ENCODE results near the gene EFNA3. TPM values are rescaled to one million over a fixed set of nuclear protein-coding genes. Genes with fewer than 3 reads are reported as not detected.

Gene EFNA3
- total RNA-seq, 1 experiment from 2014 or later, result 2.3 TPM

DNA sequence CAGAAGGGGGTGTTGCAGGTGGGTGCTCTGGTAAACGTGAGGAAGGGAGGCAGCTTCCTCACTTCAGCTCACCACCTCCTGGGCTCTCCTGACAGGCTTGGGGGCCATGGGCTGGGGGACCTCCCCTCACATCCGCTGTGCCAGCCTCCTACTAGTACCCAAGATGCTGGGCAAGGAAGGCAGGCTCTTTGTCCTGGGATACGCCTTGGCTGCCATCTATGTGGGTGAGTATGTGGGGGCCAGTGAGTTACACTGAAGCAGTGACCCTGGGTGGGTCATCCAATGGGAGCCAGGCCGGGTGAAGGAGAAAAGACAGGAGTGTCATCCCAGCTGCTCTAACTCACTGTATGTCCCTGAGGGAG is 39.3 kb upstream of the EFNA3 start:
- ATAC-seq, result no peak
- CTCF ChIA-PET, result interaction anchor here (0.6 kb wide), 1 partner anchor 32 kb away, joined by 3 read pairs; no protein-coding TSS in a partner anchor
- Histone ChIP-seq H3K27me3 (ENCODE audit: control insufficient read depth, insufficient read depth, low read length) (no peaks in the 10 kb centered on the region), H3K9me3 (ENCODE audit: control insufficient read depth, insufficient read depth, low read depth, low read length) (no peaks in the 10 kb centered on the region), H3K4me1 (ENCODE audit: control insufficient read depth, insufficient read depth, low read length) (no peaks in the 10 kb centered on the region), H3K4me3 (ENCODE audit: low read depth in 2 of 2, low read length in 2 of 2) (no peak overlapping the region), H3K36me3 (ENCODE audit: control insufficient read depth, insufficient read depth, low read length) (no peaks in the 10 kb centered on the region), H3K27ac (ENCODE audit: low read length) (no peak overlapping the region)
- in situ Hi-C loops (cut with HindIII; ENCODE audit: low pct_unique_long_range_greater_than_20kb, low sequenced_read_pairs), result no loop called here
- BruUV-seq (replicated peaks), result no TSS peak
- intact Hi-C loops (cut with micrococcal nuclease; ENCODE audit: unreplicated experiment), result no loop called here
- TF ChIP-seq, protein P1, sequence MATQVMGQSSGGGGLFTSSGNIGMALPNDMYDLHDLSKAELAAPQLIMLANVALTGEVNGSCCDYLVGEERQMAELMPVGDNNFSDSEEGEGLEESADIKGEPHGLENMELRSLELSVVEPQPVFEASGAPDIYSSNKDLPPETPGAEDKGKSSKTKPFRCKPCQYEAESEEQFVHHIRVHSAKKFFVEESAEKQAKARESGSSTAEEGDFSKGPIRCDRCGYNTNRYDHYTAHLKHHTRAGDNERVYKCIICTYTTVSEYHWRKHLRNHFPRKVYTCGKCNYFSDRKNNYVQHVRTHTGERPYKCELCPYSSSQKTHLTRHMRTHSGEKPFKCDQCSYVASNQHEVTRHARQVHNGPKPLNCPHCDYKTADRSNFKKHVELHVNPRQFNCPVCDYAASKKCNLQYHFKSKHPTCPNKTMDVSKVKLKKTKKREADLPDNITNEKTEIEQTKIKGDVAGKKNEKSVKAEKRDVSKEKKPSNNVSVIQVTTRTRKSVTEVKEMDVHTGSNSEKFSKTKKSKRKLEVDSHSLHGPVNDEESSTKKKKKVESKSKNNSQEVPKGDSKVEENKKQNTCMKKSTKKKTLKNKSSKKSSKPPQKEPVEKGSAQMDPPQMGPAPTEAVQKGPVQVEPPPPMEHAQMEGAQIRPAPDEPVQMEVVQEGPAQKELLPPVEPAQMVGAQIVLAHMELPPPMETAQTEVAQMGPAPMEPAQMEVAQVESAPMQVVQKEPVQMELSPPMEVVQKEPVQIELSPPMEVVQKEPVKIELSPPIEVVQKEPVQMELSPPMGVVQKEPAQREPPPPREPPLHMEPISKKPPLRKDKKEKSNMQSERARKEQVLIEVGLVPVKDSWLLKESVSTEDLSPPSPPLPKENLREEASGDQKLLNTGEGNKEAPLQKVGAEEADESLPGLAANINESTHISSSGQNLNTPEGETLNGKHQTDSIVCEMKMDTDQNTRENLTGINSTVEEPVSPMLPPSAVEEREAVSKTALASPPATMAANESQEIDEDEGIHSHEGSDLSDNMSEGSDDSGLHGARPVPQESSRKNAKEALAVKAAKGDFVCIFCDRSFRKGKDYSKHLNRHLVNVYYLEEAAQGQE (IDR thresholded peaks at IDR 0.05; ENCODE audit: insufficient read depth in 1 of 2, low read depth in 2 of 2, low read length in 1 of 2), result no peak
- TF ChIP-seq, protein P2, sequence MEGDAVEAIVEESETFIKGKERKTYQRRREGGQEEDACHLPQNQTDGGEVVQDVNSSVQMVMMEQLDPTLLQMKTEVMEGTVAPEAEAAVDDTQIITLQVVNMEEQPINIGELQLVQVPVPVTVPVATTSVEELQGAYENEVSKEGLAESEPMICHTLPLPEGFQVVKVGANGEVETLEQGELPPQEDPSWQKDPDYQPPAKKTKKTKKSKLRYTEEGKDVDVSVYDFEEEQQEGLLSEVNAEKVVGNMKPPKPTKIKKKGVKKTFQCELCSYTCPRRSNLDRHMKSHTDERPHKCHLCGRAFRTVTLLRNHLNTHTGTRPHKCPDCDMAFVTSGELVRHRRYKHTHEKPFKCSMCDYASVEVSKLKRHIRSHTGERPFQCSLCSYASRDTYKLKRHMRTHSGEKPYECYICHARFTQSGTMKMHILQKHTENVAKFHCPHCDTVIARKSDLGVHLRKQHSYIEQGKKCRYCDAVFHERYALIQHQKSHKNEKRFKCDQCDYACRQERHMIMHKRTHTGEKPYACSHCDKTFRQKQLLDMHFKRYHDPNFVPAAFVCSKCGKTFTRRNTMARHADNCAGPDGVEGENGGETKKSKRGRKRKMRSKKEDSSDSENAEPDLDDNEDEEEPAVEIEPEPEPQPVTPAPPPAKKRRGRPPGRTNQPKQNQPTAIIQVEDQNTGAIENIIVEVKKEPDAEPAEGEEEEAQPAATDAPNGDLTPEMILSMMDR (IDR thresholded peaks at IDR 0.05), result no peak
- TF ChIP-seq POLR2AphosphoS5 (IDR thresholded peaks at IDR 0.05; ENCODE audit: low read depth, low read length), result no peak
- no peak for DNase-seq (ENCODE audit: low read depth, low spot score)
- POLR2A ChIA-PET, result no interaction called here

DNA sequence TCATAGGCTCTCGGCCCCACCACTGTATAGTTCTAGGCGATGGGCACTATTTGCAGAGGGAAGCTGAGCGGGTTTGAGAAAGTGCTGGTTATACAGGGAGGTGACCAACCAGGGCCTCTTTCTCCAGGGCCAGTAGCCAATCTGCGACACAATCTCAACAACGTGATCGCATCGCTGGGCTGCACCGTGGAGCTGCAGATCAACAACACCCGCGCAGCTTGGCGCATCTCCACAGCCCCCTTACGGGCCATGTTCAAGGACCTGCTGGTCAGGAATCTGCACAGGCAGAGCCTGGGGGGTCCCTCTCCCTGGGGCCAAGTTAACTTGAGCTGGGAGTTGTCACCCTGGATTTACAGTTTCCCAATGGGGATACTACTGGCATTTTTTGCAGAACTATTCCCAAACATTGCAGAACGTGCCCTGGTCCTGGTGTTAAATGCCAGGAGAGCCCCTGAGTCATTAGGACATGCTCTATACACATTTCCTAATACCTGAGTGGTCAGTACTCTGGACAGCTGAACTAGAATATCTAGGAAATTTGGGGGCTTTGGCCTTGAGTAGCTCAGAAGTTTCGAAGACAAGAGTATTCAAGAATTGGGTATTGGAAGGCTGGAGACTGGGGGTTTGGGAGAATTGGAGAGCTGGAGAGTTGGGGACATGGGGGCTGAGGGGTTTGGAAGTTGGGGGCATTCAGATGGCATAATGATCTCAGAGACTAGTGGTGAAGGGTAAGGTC is 38.1 kb upstream of the EFNA3 start:
- DNase-seq (ENCODE audit: low read depth, low spot score) (no peak), ATAC-seq (no peak)
- Histone ChIP-seq H3K36me3 (ENCODE audit: control insufficient read depth, insufficient read depth, low read length) (no peaks in the 10 kb centered on the region), H3K27ac (ENCODE audit: low read length) (no peak overlapping the region), H3K4me3 (ENCODE audit: low read depth in 2 of 2, low read length in 2 of 2) (no peak overlapping the region), H3K9me3 (ENCODE audit: control insufficient read depth, insufficient read depth, low read depth, low read length) (no peaks in the 10 kb centered on the region), H3K27me3 (ENCODE audit: control insufficient read depth, insufficient read depth, low read length) (no peaks in the 10 kb centered on the region), H3K4me1 (ENCODE audit: control insufficient read depth, insufficient read depth, low read length) (no peaks in the 10 kb centered on the region)
- CTCF ChIA-PET, result no interaction called here
- intact Hi-C loops (cut with micrococcal nuclease; ENCODE audit: unreplicated experiment), result no loop called here
- POLR2A ChIA-PET, result interaction anchor here (0.7 kb wide), 2 partner anchors 20 to 357 kb away, joined by 3 to 21 read pairs; no protein-coding TSS in a partner anchor
- no peak for TF ChIP-seq TCF7L2 (IDR thresholded peaks at IDR 0.05; ENCODE audit: low read depth, low read length)
- no peak for TF ChIP-seq POLR2AphosphoS5 (IDR thresholded peaks at IDR 0.05; ENCODE audit: low read depth, low read length)
- TF ChIP-seq, protein P1 (IDR thresholded peaks at IDR 0.05; ENCODE audit: insufficient read depth in 1 of 2, low read depth in 2 of 2, low read length in 1 of 2), result no peak
- TF ChIP-seq SIN3A (IDR thresholded peaks at IDR 0.05; ENCODE audit: borderline replicate concordance, insufficient read depth, low read depth, low read length), result no peak
- in situ Hi-C loops (cut with HindIII; ENCODE audit: low pct_unique_long_range_greater_than_20kb, low sequenced_read_pairs), result no loop called here
- no TSS peak for BruUV-seq (replicated peaks)

Data from Panc1 (cell line).